GM12878 (cell line): ENCODE results near the gene OR1J4. TPM values are rescaled to one million over a fixed set of nuclear protein-coding genes. Genes with fewer than 3 reads are reported as not detected.
A peak's percentile ranks its signal among the peaks of the same experiment; 100 is the strongest.

ENCODE experiments used
- ATAC-seq: fragments of 200-7000 bp; cut with Tn5 transposase; 3 replicates; pipeline ENCODE4 v1.9.1; 2020; ENCODE audit warnings: mild to moderate bottlenecking, moderate library complexity
- BruUV-seq: library from RNA; stranded (reverse); fragments of 400-500 nt; replicated peaks from 2 replicates; lab custom pipeline; 2021; lab: Mats Ljungman, UMichigan
- CTCF ChIA-PET: fragments of 300-600 bp; sonication (Branson Sonifier 250); formaldehyde crosslinking; extraction: SDS; loops from one replicate; lab custom pipeline; 2021; ENCODE audit warnings: inconsistent platforms; lab: Yijun Ruan, JAX
- POLR2A ChIA-PET: fragments of 350-600 bp; formaldehyde crosslinking; extraction: SDS; loops from one replicate; lab custom pipeline; 2021; ENCODE audit warnings: inconsistent platforms; lab: Charles Lee
- RAD21 ChIA-PET: fragments of 300-600 bp; sonication (Branson Sonifier 250); formaldehyde crosslinking; loops from one replicate; lab custom pipeline; 2023; ENCODE audit warnings: antibody characterized with exemption; ENCODE audit not compliant: unreplicated experiment; lab: Charles Lee
- SMC1A ChIA-PET: fragments of 300-600 bp; sonication (Branson Sonifier 250); formaldehyde crosslinking; loops from one replicate; lab custom pipeline; 2023; ENCODE audit not compliant: unreplicated experiment, uncharacterized antibody; lab: Charles Lee
- DNase-seq: peaks from one replicate; pipeline ENCODE4 v3.0.0-alpha.2; 2011; ENCODE audit warnings: low read depth, low spot score
- FAIRE-seq: peaks from 3 replicates; lab custom pipeline; 2011; peaks lifted over from hg19 to GRCh38; lab: Jason Lieb, UNC
- H2AFZ ChIP-seq: 2 replicates; pipeline ENCODE4 v1.6.0; 2011; ENCODE audit warnings: low read depth, low read length, control low read depth; ENCODE audit not compliant: control insufficient read depth
- H3K27ac ChIP-seq: 2 replicates; pipeline ENCODE4 v1.5.1; 2011; ENCODE audit warnings: control low read depth; ENCODE audit not compliant: control insufficient read depth, insufficient read depth
- H3K27me3 ChIP-seq, 2 experiments: replicated peaks in 1 of 2; 2 replicates each; pipeline versions ENCODE4 v1.6.0 to v1.6.1; 2011; ENCODE audit warnings: low read length in 1 of 2; ENCODE audit not compliant: control insufficient read depth in 2 of 2, insufficient read depth in 2 of 2
- H3K36me3 ChIP-seq, 2 experiments: 2 replicates each; pipeline ENCODE4 v1.5.1; 2011; ENCODE audit warnings: low read length in 1 of 2; ENCODE audit not compliant: control insufficient read depth in 2 of 2, insufficient read depth in 2 of 2
- H3K4me1 ChIP-seq: 2 replicates; pipeline ENCODE4 v1.6.1; 2011; ENCODE audit warnings: mild to moderate bottlenecking, low read length, moderate library complexity, mixed read lengths; ENCODE audit not compliant: control insufficient read depth, insufficient read depth
- H3K4me2 ChIP-seq: 2 replicates; pipeline ENCODE4 v1.6.0; 2011; ENCODE audit warnings: control low read depth; ENCODE audit not compliant: control insufficient read depth, insufficient read depth
- H3K4me3 ChIP-seq: fragments of 200-600 bp; sonication (generic); 2 replicates; pipeline ENCODE4 v1.5.1; 2016
- H3K79me2 ChIP-seq: 2 replicates; pipeline ENCODE4 v1.6.0; 2011; ENCODE audit warnings: low read length; ENCODE audit not compliant: control insufficient read depth, insufficient read depth
- H3K9ac ChIP-seq: 2 replicates; pipeline ENCODE4 v1.8.0; 2011; ENCODE audit warnings: low read length, control low read depth, mixed read lengths; ENCODE audit not compliant: control insufficient read depth, insufficient read depth
- H3K9me3 ChIP-seq: replicated peaks from 3 replicates; pipeline ENCODE4 v1.5.1; 2011; ENCODE audit warnings: mild to moderate bottlenecking, low read length; ENCODE audit not compliant: control insufficient read depth, insufficient read depth
- H4K20me1 ChIP-seq: 2 replicates; pipeline ENCODE4 v1.6.0; 2011; ENCODE audit not compliant: control insufficient read depth, insufficient read depth
- BACH1 ChIP-seq: fragments of 450-650 bp; IDR thresholded peaks from 2 replicates; pipeline ENCODE4 v1.6.1; 2017; ENCODE audit warnings: mild to moderate bottlenecking, borderline replicate concordance
- IKZF1 ChIP-seq: fragments of 450-650 bp; conservative IDR thresholded peaks from 2 replicates; pipeline ENCODE4 v1.6.1; 2017; ENCODE audit warnings: antibody characterized with exemption, mild to moderate bottlenecking
- IRF4 ChIP-seq: IDR thresholded peaks from 2 replicates; pipeline ENCODE4 v1.6.1; 2011; ENCODE audit warnings: low read depth, low read length
- KLF5 ChIP-seq: fragments of 450-650 bp; IDR thresholded peaks from 2 replicates; pipeline ENCODE4 v1.6.1; 2014; ENCODE audit warnings: mild to moderate bottlenecking; ENCODE audit not compliant: partially characterized antibody
- LARP7 ChIP-seq: fragments of 450-650 bp; IDR thresholded peaks from 2 replicates; pipeline ENCODE4 v1.6.1; 2017; ENCODE audit warnings: mild to moderate bottlenecking
- MTA3 ChIP-seq: IDR thresholded peaks from 2 replicates; pipeline ENCODE4 v1.6.1; 2012; ENCODE audit warnings: low read length, inconsistent platforms, borderline replicate concordance
- NR2F1 ChIP-seq: fragments of 450-650 bp; conservative IDR thresholded peaks from 2 replicates; pipeline ENCODE4 v1.6.1; 2017; ENCODE audit warnings: mild to moderate bottlenecking
- POLR2A ChIP-seq: IDR thresholded peaks from 2 replicates; pipeline ENCODE4 v1.6.1; 2011; ENCODE audit warnings: low read depth, mild to moderate bottlenecking, low read length
- RB1 ChIP-seq: fragments of 450-650 bp; formaldehyde crosslinking; IDR thresholded peaks from 2 replicates; pipeline ENCODE4 v1.6.1; 2017; ENCODE audit warnings: mild to moderate bottlenecking, borderline replicate concordance
- SRF ChIP-seq, 2 experiments: IDR thresholded peaks; 2 replicates each; pipeline ENCODE4 v1.6.1; 2011; ENCODE audit warnings: low read depth in 2 of 2, low read length in 2 of 2, mild to moderate bottlenecking in 1 of 2, moderate library complexity in 1 of 2
- WGBS: methylation state at CpG from one replicate; pipeline ENCODE4 v1.1.6; 2016; ENCODE audit warnings: low lambda C conversion rate; ENCODE audit not compliant: insufficient replicate concordance, insufficient coverage; ENCODE audit errors: missing lambda C conversion rate; 5-methylcytosine and 5-hydroxymethylcytosine counted together
- in situ Hi-C: fragments of 300-500 bp; cut with MboI; formaldehyde crosslinking; loops from 9 replicates; pipeline ENCODE4 v1.14.3; 2018; ENCODE audit warnings: mixed read lengths
- intact Hi-C: fragments of 100-400 bp; cut with micrococcal nuclease; formaldehyde crosslinking; loops from one replicate; pipeline ENCODE4 v1.14.2; 2022; ENCODE audit not compliant: unreplicated experiment
- polyA plus RNA-seq, 11 experiments: library from polyadenylated mRNA; depleted of rRNA in 4 of 11; unstranded in 6 of 11; stranded (reverse) in 5 of 11; fragments of >200 nt; fragmentation: Nextera tagmentation in 4 of 11; fragmentation: Illumina TruSeq in 1 of 11; extraction: Ambion mirVana in 4 of 11; extraction: Trizol in 1 of 11; gene quantifications; 1 replicate in 1 of 11; 2 replicates in 10 of 11; pipeline versions ENCODE4 v1.2.1 to v1.2.3, GENCODE V29; 2011 to 2016; ENCODE audit warnings: inconsistent platforms in 2 of 11, missing spikeins in 2 of 11, low read depth in 1 of 11
- total RNA-seq, 4 experiments: library from RNA; depleted of rRNA in 3 of 4; stranded (reverse); fragments of >200 nt in 3 of 4; fragmentation: Illumina TruSeq in 1 of 4; extraction: Trizol in 1 of 4; gene quantifications; 2 replicates each; pipeline versions ENCODE4 v1.2.1 to v1.2.3, GENCODE V29; 2013 to 2021
- TF ChIP-seq, protein P1 (sequence below): fragments of 450-650 bp; formaldehyde crosslinking; IDR thresholded peaks from 2 replicates; pipeline ENCODE4 v1.4.0; 2022; ENCODE audit warnings: mild to moderate bottlenecking, moderate library complexity
- TF ChIP-seq, protein P2 (sequence below), 3 experiments: IDR thresholded peaks in 2 of 3; conservative IDR thresholded peaks in 1 of 3; 2 replicates each; pipeline ENCODE4 v1.5.1; 2011; ENCODE audit warnings: low read depth in 3 of 3, low read length in 3 of 3, mild to moderate bottlenecking in 3 of 3, control low read depth in 2 of 3, moderate library complexity in 2 of 3, inconsistent platforms in 1 of 3, mixed read lengths in 1 of 3; ENCODE audit not compliant: control insufficient read depth in 2 of 3, insufficient read depth in 1 of 3; ENCODE audit errors: extremely low read depth in 1 of 3
- TF ChIP-seq, protein P3 (sequence below): fragments of 450-650 bp; IDR thresholded peaks from 2 replicates; pipeline ENCODE4 v1.6.1; 2014; ENCODE audit warnings: mild to moderate bottlenecking

OR1J4 gene
- total and polyA plus RNA-seq, 10 of the 15 experiments (the other 5 are each of a cell fraction or from before 2014, with no cell fraction given), result 0.12 TPM; not detected in 9

DNA sequence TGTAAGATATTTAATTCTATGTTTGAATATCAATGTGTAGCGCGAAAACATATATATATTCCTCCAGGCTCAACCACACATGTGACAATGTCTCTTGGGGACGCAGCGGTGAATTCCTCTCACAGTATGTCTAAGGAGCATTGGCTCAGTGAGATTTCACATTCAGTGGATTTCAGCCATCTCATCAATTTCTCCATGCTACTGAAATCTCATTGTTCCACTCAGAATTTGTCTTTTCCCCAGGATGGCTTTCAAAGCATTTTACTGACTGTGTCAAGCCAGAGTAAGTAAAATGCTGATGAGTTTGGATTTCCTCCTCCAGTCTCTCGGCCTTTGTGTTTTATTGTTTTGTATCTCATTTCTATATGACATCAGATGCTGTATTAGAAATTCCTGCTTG, 39.9 kb upstream of the OR1J4 start:
- no peak for FAIRE-seq
- 94% methylated on average over 5 of the region's 5 CpGs for WGBS

DNA sequence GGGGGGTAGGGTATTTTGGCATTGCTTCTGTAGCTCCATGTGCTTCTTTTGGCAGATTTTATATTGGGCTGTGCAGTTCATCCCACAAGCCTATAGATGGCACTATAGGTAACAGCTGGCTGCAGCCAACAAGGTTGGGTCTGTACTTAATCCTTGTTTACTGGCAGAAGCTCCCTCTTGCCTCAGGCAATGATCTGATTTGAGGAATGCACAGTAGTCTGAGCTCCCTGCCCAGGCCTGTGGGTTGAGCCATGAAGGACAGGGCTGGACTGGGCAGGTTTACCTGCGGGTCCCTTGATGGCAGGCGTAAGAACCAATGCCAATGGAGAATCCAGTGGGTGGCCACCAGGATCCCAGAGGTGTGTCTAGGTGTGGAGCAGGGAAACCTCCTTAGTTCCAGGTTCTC, 20.1 kb upstream of the OR1J4 start:
- POLR2A ChIA-PET, result no interaction called here
- FAIRE-seq (peak; percentile 88), DNase-seq (no peak), ATAC-seq (peak; percentile 75)
- Histone ChIP-seq H3K4me2 (no peak overlapping the region), H3K27ac (no peak overlapping the region), H2AFZ (no peak overlapping the region), H3K9me3 (no peaks in the 10 kb centered on the region), H3K79me2 (no peaks in the 10 kb centered on the region), H3K4me3 (no peak overlapping the region), H4K20me1 (no peaks in the 10 kb centered on the region), H3K36me3 (no peaks in the 10 kb centered on the region), H3K4me1 (no peaks in the 10 kb centered on the region), H3K27me3 (no peaks in the 10 kb centered on the region; a peak in 1 of 4 replicates), H3K9ac (no peak overlapping the region)
- BruUV-seq, result no TSS peak
- intact Hi-C loops, result loop anchor here (1.0 kb wide), 1 partner anchor 311 kb away; no protein-coding TSS in a partner anchor
- SMC1A ChIA-PET, result interaction anchor here (0.8 to 2.1 kb wide), 7 partner anchors 11 to 489 kb away, joined by 3 to 13 read pairs (median 3); no protein-coding TSS in a partner anchor
- RAD21 ChIA-PET, result interaction anchor here (0.6 to 2.1 kb wide), 6 partner anchors 24 to 851 kb away, joined by 3 to 7 read pairs (median 3); no protein-coding TSS in a partner anchor
- 18% methylated on average over 2 of the region's 2 CpGs for WGBS
- CTCF ChIA-PET, result interaction anchor here (0.6 to 2.1 kb wide), 23 partner anchors 10 to 851 kb away, joined by 3 to 28 read pairs (median 4); partner anchors contain the start of gene OR1J1
- in situ Hi-C loops, result no loop called here
- TF ChIP-seq LARP7 (no peak), IRF4 (no peak), IKZF1 (no peak), RB1 (no peak), SRF (IDR thresholded peaks at IDR 0.05; ENCODE audit: low read depth in 2 of 2, low read length in 2 of 2) (no peak)
- TF ChIP-seq, protein P1, sequence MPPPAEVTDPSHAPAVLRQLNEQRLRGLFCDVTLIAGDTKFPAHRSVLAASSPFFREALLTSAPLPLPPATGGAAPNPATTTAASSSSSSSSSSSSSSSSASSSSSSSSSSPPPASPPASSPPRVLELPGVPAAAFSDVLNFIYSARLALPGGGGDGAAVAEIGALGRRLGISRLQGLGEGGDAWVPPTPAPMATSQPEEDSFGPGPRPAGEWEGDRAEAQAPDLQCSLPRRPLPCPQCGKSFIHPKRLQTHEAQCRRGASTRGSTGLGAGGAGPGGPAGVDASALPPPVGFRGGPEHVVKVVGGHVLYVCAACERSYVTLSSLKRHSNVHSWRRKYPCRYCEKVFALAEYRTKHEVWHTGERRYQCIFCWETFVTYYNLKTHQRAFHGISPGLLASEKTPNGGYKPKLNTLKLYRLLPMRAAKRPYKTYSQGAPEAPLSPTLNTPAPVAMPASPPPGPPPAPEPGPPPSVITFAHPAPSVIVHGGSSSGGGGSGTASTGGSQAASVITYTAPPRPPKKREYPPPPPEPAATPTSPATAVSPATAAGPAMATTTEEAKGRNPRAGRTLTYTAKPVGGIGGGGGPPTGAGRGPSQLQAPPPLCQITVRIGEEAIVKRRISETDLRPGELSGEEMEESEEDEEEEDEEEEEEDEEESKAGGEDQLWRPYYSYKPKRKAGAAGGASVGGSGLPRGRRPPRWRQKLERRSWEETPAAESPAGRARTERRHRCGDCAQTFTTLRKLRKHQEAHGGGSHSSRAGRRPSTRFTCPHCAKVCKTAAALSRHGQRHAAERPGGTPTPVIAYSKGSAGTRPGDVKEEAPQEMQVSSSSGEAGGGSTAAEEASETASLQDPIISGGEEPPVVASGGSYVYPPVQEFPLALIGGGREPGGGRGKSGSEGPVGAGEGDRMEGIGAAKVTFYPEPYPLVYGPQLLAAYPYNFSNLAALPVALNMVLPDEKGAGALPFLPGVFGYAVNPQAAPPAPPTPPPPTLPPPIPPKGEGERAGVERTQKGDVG, result no peak
- TF ChIP-seq, protein P2, sequence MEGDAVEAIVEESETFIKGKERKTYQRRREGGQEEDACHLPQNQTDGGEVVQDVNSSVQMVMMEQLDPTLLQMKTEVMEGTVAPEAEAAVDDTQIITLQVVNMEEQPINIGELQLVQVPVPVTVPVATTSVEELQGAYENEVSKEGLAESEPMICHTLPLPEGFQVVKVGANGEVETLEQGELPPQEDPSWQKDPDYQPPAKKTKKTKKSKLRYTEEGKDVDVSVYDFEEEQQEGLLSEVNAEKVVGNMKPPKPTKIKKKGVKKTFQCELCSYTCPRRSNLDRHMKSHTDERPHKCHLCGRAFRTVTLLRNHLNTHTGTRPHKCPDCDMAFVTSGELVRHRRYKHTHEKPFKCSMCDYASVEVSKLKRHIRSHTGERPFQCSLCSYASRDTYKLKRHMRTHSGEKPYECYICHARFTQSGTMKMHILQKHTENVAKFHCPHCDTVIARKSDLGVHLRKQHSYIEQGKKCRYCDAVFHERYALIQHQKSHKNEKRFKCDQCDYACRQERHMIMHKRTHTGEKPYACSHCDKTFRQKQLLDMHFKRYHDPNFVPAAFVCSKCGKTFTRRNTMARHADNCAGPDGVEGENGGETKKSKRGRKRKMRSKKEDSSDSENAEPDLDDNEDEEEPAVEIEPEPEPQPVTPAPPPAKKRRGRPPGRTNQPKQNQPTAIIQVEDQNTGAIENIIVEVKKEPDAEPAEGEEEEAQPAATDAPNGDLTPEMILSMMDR (IDR thresholded peaks at IDR 0.05 in 2 of 3, conservative IDR thresholded peaks at IDR 0.05 in 1 of 3; ENCODE audit: control insufficient read depth in 2 of 3, extremely low read depth in 1 of 3, insufficient read depth in 1 of 3, low read depth in 3 of 3, low read length in 3 of 3), result peak; percentile 69 to 87 (median 87)

More for the DNA sequence above, 39.9 kb upstream of the OR1J4 start:
- no peak overlapping the region for H2AFZ ChIP-seq
- H3K79me2 ChIP-seq, result no peaks in the 10 kb centered on the region
- H3K4me1 ChIP-seq, result no peaks in the 10 kb centered on the region
- ATAC-seq (no peak), DNase-seq (no peak)
- SMC1A ChIA-PET, result no interaction called here
- intact Hi-C loops, result no loop called here
- no peak overlapping the region for H3K9ac ChIP-seq
- CTCF ChIA-PET, result interaction anchor here (1.0 to 2.3 kb wide), 3 partner anchors 16 to 188 kb away, joined by 3 to 8 read pairs (median 4); no protein-coding TSS in a partner anchor
- POLR2A ChIA-PET, result no interaction called here
- in situ Hi-C loops, result no loop called here
- H3K4me3 ChIP-seq, result no peak overlapping the region
- no peak overlapping the region for H3K4me2 ChIP-seq
- H4K20me1 ChIP-seq, result no peaks in the 10 kb centered on the region
- TF ChIP-seq, protein P3, sequence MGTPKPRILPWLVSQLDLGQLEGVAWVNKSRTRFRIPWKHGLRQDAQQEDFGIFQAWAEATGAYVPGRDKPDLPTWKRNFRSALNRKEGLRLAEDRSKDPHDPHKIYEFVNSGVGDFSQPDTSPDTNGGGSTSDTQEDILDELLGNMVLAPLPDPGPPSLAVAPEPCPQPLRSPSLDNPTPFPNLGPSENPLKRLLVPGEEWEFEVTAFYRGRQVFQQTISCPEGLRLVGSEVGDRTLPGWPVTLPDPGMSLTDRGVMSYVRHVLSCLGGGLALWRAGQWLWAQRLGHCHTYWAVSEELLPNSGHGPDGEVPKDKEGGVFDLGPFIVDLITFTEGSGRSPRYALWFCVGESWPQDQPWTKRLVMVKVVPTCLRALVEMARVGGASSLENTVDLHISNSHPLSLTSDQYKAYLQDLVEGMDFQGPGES, result no peak
- TF ChIP-seq MTA3 (no peak), KLF5 (no peak), NR2F1 (no peak), POLR2A (no peak), BACH1 (no peak), LARP7 (no peak)
- H3K36me3 ChIP-seq, result no peaks in the 10 kb centered on the region
- no peak overlapping the region for H3K27ac ChIP-seq
- RAD21 ChIA-PET, result no interaction called here
- H3K27me3 ChIP-seq, result no peaks in the 10 kb centered on the region; a peak in 1 of 4 replicates
- no TSS peak for BruUV-seq
- no peaks in the 10 kb centered on the region for H3K9me3 ChIP-seq
